Measurements from ENCODE around the gene KANSL1.

- TF ChIP-seq, protein P1, sequence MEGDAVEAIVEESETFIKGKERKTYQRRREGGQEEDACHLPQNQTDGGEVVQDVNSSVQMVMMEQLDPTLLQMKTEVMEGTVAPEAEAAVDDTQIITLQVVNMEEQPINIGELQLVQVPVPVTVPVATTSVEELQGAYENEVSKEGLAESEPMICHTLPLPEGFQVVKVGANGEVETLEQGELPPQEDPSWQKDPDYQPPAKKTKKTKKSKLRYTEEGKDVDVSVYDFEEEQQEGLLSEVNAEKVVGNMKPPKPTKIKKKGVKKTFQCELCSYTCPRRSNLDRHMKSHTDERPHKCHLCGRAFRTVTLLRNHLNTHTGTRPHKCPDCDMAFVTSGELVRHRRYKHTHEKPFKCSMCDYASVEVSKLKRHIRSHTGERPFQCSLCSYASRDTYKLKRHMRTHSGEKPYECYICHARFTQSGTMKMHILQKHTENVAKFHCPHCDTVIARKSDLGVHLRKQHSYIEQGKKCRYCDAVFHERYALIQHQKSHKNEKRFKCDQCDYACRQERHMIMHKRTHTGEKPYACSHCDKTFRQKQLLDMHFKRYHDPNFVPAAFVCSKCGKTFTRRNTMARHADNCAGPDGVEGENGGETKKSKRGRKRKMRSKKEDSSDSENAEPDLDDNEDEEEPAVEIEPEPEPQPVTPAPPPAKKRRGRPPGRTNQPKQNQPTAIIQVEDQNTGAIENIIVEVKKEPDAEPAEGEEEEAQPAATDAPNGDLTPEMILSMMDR (IDR thresholded peaks at IDR 0.05), result no peak
- TF ChIP-seq POLR2A (IDR thresholded peaks at IDR 0.05), result no peak
Observed at GRCh38 chr17:46008591-46008990, 184.6 kb downstream of the KANSL1 start.
